Spinal cord (tissue), 10 donors: ENCODE results near the gene CHST9. TPM values are rescaled to one million over a fixed set of nuclear protein-coding genes. Genes with fewer than 3 reads are reported as not detected.

Experiments used
- DNase-seq, 6 donors: peaks; one replicate each; pipeline versions ENCODE4 v3.0.0 to v3.0.0-alpha.2; 2013 to 2015; ENCODE audit warnings: low spot score in 6 of 6, low read depth in 4 of 6
- H3K27ac ChIP-seq: one replicate; pipeline ENCODE4 v1.5.1; 2013; ENCODE audit warnings: low read depth, low read length, control low read depth
- H3K27me3 ChIP-seq: one replicate; pipeline ENCODE4 v1.6.1; 2013; ENCODE audit warnings: low read length; ENCODE audit not compliant: control insufficient read depth, insufficient read depth
- H3K36me3 ChIP-seq: one replicate; pipeline ENCODE4 v1.6.1; 2013; ENCODE audit warnings: low read length; ENCODE audit not compliant: control insufficient read depth, insufficient read depth
- H3K4me1 ChIP-seq: one replicate; pipeline ENCODE4 v1.6.1; 2013; ENCODE audit warnings: low read length; ENCODE audit not compliant: control insufficient read depth, insufficient read depth
- H3K4me3 ChIP-seq: one replicate; pipeline ENCODE4 v1.5.1; 2013; ENCODE audit warnings: low read depth, low read length, control low read depth
- H3K9me3 ChIP-seq: one replicate; pipeline ENCODE4 v1.6.1; 2013; ENCODE audit warnings: low read length; ENCODE audit not compliant: control insufficient read depth, insufficient read depth
- WGBS: methylation state at CpG from one replicate; pipeline ENCODE4 v1.1.5; 2013; ENCODE audit warnings: missing lambda C conversion rate; ENCODE audit not compliant: insufficient coverage; 5-methylcytosine and 5-hydroxymethylcytosine counted together
- polyA plus RNA-seq, 2 donors: library from polyadenylated mRNA; unstranded; fragments of 120-200 nt; gene quantifications; one replicate each; pipeline ENCODE4 v1.2.1, GENCODE V29; 2013; ENCODE audit not compliant: insufficient read length in 2 of 2
- total RNA-seq, 2 donors: library from RNA; depleted of rRNA in 1 of 2; stranded (reverse); fragments of 120-200 nt in 1 of 2; fragments of >200 nt in 1 of 2; gene quantifications; one replicate each; pipeline versions ENCODE4 v1.2.3 to v1.2.4, GENCODE V29; 2013 to 2014
- donor health status: healthy.

The CHST9 gene
- total and polyA plus RNA-seq, 4 donors: 5.4 to 10.8 (median 7.2) TPM

DNA sequence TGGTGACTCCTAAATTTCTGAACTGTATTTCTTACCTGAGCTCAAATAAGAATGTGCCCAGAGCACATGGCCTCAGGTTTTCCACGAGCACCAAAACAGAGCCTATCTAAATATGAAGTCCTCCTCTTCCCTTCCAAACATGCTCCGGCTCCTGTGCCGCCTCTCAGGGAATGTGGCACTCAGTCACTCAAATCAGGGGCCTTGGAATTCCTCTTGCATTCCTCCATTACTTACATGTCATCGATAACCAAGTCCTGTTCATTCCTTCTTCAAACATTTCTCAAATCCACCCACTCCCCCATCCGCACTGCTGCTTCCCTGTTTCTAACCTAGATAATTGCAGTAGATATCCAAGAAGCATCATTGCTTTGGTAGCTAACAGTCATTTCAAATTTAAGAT is 151.4 kb downstream of the CHST9 start:
- H3K4me3 ChIP-seq: no peak overlapping the region
- no peak for DNase-seq
- H3K36me3 ChIP-seq: no peaks in the 10 kb centered on the region
- no peaks in the 10 kb centered on the region for H3K27me3 ChIP-seq
- H3K4me1 ChIP-seq: peaks cover 8% of the 10 kb centered on the region
- no peak overlapping the region for H3K27ac ChIP-seq
- WGBS: 97% methylated on average over 5 of the region's 5 CpGs
- no peaks in the 10 kb centered on the region for H3K9me3 ChIP-seq

DNA sequence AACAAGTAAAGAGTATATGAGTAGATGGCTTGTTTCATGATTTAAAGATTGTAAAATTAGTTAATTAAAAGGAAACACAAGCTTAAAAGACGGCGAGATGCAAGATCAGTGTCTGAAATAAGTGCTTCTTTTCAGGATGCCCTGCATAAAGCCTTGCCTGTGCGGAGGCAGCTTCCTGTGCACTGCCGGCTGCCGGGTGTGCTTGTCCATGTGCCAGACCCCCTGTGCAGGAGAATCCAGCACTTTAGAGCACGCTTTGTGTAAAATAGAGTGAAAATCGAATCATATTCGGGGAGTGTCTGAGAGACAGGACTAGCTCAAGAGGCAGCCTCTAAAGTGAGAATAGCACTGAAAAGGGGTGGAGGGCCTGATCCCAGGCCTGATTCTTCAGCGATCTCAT is 154.7 kb downstream of the CHST9 start:
- Histone ChIP-seq H3K27me3 (no peaks in the 10 kb centered on the region), H3K4me1 (peaks cover 8% of the 10 kb centered on the region), H3K27ac (no peak overlapping the region), H3K36me3 (no peaks in the 10 kb centered on the region), H3K9me3 (no peaks in the 10 kb centered on the region), H3K4me3 (no peak overlapping the region)
- 25% methylated on average over 9 of the region's 9 CpGs for WGBS
- DNase-seq: peak in 2 of 6 donors; percentile 49 to 62

DNA sequence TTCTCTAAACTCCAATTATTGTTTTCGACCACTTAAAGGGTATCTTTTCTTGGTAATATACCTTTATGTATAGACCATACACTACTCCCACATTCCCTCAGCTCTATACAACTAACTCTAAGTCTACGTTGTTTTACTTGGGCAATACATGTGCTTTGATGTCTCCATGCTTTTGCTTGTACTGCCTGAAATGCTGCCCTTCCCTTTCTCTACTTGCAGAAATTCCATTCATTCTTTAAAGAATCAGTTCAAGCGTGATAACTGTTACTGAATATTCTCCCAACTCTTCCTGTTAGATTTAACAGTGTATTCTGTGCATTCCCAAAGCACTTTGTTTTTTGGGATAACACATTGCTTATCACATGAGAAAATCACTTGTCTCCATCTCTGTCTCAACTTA is 162.6 kb downstream of the CHST9 start:
- H3K36me3 ChIP-seq: no peaks in the 10 kb centered on the region
- DNase-seq: no peak
- no peak overlapping the region for H3K4me3 ChIP-seq
- WGBS: 29% methylated on average over 2 of the region's 3 CpGs
- no peaks in the 10 kb centered on the region for H3K9me3 ChIP-seq
- no peak overlapping the region for H3K27ac ChIP-seq
- H3K27me3 ChIP-seq: no peaks in the 10 kb centered on the region
- H3K4me1 ChIP-seq: no peaks in the 10 kb centered on the region

DNA sequence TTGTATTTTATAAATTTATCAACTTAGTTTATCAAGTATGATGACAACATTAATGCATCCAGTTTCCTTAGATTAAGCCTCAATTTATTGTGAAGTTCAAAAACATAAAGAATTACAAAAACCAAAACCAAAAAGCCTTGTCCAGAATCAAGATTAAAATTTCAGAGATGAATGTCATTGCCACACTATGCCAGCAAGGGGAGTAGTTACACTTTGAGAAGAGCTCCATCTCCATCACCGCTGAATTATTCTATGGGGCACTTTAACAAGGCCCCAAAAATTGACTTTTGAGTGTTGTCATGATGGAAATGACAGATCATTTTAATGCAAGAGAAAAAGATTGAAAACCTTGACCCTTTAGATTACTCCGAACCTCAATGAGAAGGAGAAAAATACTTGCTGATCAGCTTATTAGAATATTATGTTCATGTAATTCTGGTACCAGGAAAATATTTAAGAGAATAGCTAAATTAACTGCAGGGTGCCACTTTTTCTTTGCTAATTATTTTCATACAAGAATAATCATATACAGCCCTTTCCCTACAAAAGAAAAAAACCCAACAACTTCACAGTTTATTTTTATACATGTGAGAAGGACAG is 167.1 kb downstream of the CHST9 start:
- no CpG with 5 or more reads among the region's 2 CpGs for WGBS

DNA sequence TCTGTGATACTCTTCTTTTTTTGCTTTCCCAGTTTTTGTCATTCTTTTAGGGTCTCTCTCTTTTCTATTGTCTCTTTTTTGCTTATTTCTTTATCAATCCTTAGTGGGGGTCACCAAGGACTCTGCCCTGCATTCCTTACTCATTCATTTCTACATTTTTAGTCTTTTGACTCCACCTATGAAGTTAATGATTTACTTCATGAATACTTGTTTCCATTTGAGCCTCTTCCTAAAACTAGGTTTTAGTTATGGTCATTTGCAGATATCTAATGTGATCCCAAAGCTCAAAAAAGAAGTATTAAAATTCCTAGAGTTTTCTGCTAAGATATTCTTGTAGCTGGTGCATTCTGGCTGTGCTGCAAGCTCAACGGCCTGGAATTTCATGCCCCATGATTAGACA is 170.3 kb downstream of the CHST9 start:
- H3K36me3 ChIP-seq: no peaks in the 10 kb centered on the region
- no peaks in the 10 kb centered on the region for H3K9me3 ChIP-seq
- DNase-seq: no peak
- no peak overlapping the region for H3K27ac ChIP-seq
- H3K27me3 ChIP-seq: no peaks in the 10 kb centered on the region
- H3K4me1 ChIP-seq: no peaks in the 10 kb centered on the region
- no peak overlapping the region for H3K4me3 ChIP-seq
- WGBS: no CpG with 5 or more reads among the region's 1 CpG

More for the DNA sequence above, 167.1 kb downstream of the CHST9 start:
- Histone ChIP-seq H3K4me3 (no peak overlapping the region), H3K4me1 (no peaks in the 10 kb centered on the region), H3K27ac (no peak overlapping the region), H3K36me3 (no peaks in the 10 kb centered on the region), H3K27me3 (no peaks in the 10 kb centered on the region), H3K9me3 (no peaks in the 10 kb centered on the region)
- peak in 4 of 6 donors; percentile 9 to 86 (median 46) for DNase-seq

DNA sequence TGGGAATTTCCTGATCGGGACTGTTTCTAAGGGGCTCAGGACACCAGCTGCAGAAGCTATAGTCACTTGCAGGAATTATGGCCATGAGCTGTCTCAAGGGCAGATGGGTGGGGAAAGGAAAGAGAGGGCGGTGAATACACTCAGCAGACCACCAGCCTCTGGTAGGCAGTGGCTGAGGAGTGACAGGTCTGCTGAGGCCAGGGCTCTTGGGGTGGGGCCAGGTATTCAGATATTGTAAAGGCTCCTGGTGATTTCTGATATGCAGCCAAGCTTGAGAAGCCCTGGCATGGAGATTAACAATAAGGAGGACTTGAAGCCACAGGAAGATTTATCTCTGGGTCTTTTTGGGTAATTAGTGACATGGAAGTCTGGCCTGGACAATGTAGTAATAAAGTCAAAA is 174.3 kb downstream of the CHST9 start:
- Histone ChIP-seq H3K4me3 (no peak overlapping the region), H3K27ac (no peak overlapping the region), H3K36me3 (no peaks in the 10 kb centered on the region), H3K9me3 (no peaks in the 10 kb centered on the region), H3K27me3 (no peaks in the 10 kb centered on the region), H3K4me1 (no peaks in the 10 kb centered on the region)
- DNase-seq: no peak
- WGBS: 79% methylated on average over 2 of the region's 2 CpGs

DNA sequence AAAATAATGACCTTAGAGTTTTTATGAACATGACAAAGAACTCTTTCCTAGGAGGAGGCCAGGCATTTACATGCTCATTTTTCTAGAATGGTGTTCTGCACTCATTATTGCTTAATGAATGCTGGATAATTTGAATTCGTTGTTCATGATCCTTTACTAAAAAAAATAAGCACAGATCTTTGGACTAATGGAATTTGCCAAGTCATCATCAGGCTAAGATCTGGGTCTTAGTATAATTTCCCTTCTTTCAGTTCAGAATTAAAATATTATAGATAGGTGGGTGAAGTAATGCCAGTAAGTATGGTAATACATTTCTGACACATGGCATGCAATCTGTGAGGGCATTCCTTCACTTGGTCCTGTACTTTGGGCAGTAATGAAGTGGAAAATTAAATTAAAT is 175.8 kb downstream of the CHST9 start:
- no peaks in the 10 kb centered on the region for H3K27me3 ChIP-seq
- no peaks in the 10 kb centered on the region for H3K4me1 ChIP-seq
- WGBS: no CpG with 5 or more reads among the region's 1 CpG
- no peak for DNase-seq
- H3K4me3 ChIP-seq: no peak overlapping the region
- no peak overlapping the region for H3K27ac ChIP-seq
- H3K9me3 ChIP-seq: no peaks in the 10 kb centered on the region
- H3K36me3 ChIP-seq: no peaks in the 10 kb centered on the region

DNA sequence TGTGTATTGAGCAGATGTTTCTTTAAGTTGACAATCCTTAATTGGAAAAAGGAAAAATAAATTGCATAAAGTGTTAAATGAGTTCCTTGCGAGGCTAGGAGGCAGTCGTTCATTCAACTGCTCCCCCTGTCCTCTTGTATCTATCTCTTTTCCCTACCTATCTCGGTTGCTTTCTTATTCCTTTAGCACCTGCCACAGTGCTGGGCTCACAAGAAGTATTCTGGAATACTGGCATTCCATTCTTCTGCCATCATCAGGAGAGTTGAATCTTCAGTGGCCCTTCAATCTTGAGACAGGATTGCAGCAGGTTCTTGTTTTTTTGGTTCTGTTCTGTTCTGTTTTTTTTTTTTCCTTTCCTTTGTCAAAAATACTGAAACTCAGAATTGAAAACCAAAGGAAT is 176.5 kb downstream of the CHST9 start:
- H3K4me3 ChIP-seq: no peak overlapping the region
- no peaks in the 10 kb centered on the region for H3K4me1 ChIP-seq
- no peaks in the 10 kb centered on the region for H3K9me3 ChIP-seq
- DNase-seq: no peak
- 100% methylated on average over 2 of the region's 3 CpGs for WGBS
- no peak overlapping the region for H3K27ac ChIP-seq
- H3K27me3 ChIP-seq: no peaks in the 10 kb centered on the region
- no peaks in the 10 kb centered on the region for H3K36me3 ChIP-seq

DNA sequence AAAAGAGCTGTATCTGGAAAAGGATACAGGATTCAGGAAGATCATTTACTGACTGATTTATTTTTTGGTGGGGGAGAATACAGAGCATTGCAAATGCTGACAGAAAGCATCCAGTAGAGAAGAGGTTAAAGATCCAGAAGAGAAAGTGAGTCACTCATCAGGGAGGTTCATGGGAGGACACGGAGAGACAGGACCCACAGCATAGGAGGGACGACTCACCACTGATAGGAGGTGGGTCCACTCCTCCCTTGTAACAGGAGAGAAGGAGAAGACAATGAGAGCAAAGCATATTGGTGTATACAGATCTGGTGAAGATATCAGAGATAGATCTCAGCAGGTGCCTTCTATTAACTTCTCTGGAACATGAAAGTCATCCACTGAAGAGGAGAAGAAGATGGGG is 177.2 kb downstream of the CHST9 start:
- Histone ChIP-seq H3K9me3 (no peaks in the 10 kb centered on the region), H3K27ac (no peak overlapping the region), H3K36me3 (no peaks in the 10 kb centered on the region), H3K4me3 (no peak overlapping the region), H3K27me3 (no peaks in the 10 kb centered on the region), H3K4me1 (no peaks in the 10 kb centered on the region)
- no peak for DNase-seq
- 50% methylated on average over 1 of the region's 2 CpGs for WGBS

DNA sequence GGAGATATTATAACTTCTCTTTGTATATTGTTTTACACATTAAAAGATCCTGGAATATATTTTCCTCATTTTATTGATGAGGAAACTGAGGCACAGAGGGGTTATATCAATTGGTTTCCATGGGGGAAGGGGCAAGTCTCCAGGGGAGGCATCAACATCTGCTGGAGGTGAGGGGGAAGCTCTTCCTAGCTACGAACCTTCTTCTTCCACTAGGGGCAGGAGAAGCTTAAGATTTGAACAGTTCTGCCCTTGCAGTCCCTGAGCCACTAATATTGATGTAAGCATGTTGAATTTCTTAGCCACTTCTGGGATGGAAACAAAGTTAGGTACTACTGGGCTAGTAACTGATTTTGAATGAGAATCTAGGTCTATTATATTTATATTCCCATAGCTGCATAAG is 179.5 kb downstream of the CHST9 start:
- Histone ChIP-seq H3K36me3 (no peaks in the 10 kb centered on the region), H3K27ac (no peak overlapping the region), H3K4me3 (no peak overlapping the region), H3K4me1 (no peaks in the 10 kb centered on the region), H3K9me3 (no peaks in the 10 kb centered on the region), H3K27me3 (no peaks in the 10 kb centered on the region)
- peak in 2 of 6 donors; percentile 22 to 34 for DNase-seq
- WGBS: no CpG with 5 or more reads among the region's 1 CpG
